OCI-LY7 (cell line): ENCODE results near the gene LTA4H. TPM values are rescaled to one million over a fixed set of nuclear protein-coding genes. Genes with fewer than 3 reads are reported as not detected.

Source experiments
- BruUV-seq: library from RNA; stranded (reverse); fragments of 400-500 nt; replicated peaks from 2 replicates; lab custom pipeline; 2021; lab: Mats Ljungman, UMichigan
- CTCF ChIA-PET: fragments of 300-600 bp; sonication (Branson Sonifier 250); formaldehyde crosslinking; loops from one replicate; lab custom pipeline; 2022; ENCODE audit warnings: antibody characterized with exemption; ENCODE audit not compliant: unreplicated experiment; lab: Charles Lee
- POLR2A ChIA-PET: fragments of 300-600 bp; sonication (Branson Sonifier 250); formaldehyde crosslinking; loops from one replicate; lab custom pipeline; 2022; ENCODE audit warnings: antibody characterized with exemption; lab: Charles Lee
- DNase-seq: peaks from one replicate; pipeline ENCODE4 v3.0.0-alpha.2; 2015; ENCODE audit warnings: low spot score
- H2AFZ ChIP-seq: fragments of 200-600 bp; sonication (generic), shearing (Covaris generic); 2 replicates; pipeline ENCODE4 v1.6.1; 2014; ENCODE audit warnings: mild to moderate bottlenecking, antibody characterized with exemption, low read length, moderate library complexity
- H3K27ac ChIP-seq: fragments of 200-600 bp; sonication (generic); 2 replicates; pipeline ENCODE4 v1.5.1; 2014; ENCODE audit warnings: mixed run types, low read depth, mild to moderate bottlenecking, moderate library complexity, low read length, inconsistent platforms; ENCODE audit not compliant: poor library complexity, severe bottlenecking
- H3K36me3 ChIP-seq: fragments of 200-600 bp; sonication (generic); 2 replicates; pipeline ENCODE4 v1.6.1; 2014; ENCODE audit warnings: mild to moderate bottlenecking, antibody characterized with exemption, low read length, moderate library complexity, mixed read lengths; ENCODE audit not compliant: insufficient read depth
- H3K4me1 ChIP-seq: fragments of 200-600 bp; sonication (generic); 2 replicates; pipeline ENCODE4 v1.5.1; 2014; ENCODE audit warnings: mild to moderate bottlenecking, low read length; ENCODE audit not compliant: insufficient read depth, poor library complexity, severe bottlenecking
- H3K4me2 ChIP-seq: fragments of 200-600 bp; sonication (generic); 2 replicates; pipeline ENCODE4 v1.6.1; 2014; ENCODE audit warnings: mild to moderate bottlenecking, low read length
- H3K4me3 ChIP-seq: fragments of 200-600 bp; sonication (generic); 2 replicates; pipeline ENCODE4 v1.5.1; 2014; ENCODE audit warnings: mild to moderate bottlenecking, low read depth, low read length; ENCODE audit not compliant: poor library complexity, severe bottlenecking
- H3K79me2 ChIP-seq: fragments of 200-600 bp; sonication (generic); 2 replicates; pipeline ENCODE4 v1.6.1; 2016; ENCODE audit warnings: low read depth, mild to moderate bottlenecking, low read length, moderate library complexity, mixed read lengths; ENCODE audit not compliant: insufficient read depth
- H3K9me2 ChIP-seq: fragments of 200-600 bp; sonication (generic); 2 replicates; pipeline ENCODE4 v1.6.1; 2016; ENCODE audit warnings: mild to moderate bottlenecking, low read length, mixed read lengths; ENCODE audit not compliant: insufficient read depth
- H3K9me3 ChIP-seq: fragments of 200-600 bp; sonication (generic); 2 replicates; pipeline ENCODE4 v1.6.1; 2014; ENCODE audit warnings: mild to moderate bottlenecking, mixed run types, low read length, mixed read lengths
- H4K20me1 ChIP-seq: fragments of 200-600 bp; sonication (generic); 2 replicates; pipeline ENCODE4 v1.6.1; 2014; ENCODE audit warnings: mild to moderate bottlenecking, antibody characterized with exemption, low read length, moderate library complexity, mixed read lengths; ENCODE audit not compliant: insufficient read depth
- EZH2phosphoT487 ChIP-seq: fragments of 200-600 bp; sonication (generic); IDR thresholded peaks from 2 replicates; pipeline ENCODE4 v1.6.1; 2018; ENCODE audit warnings: low read depth, borderline replicate concordance, mild to moderate bottlenecking, mixed run types, antibody characterized with exemption, low read length, moderate library complexity, mixed read lengths
- intact Hi-C: fragments of 100-400 bp; cut with micrococcal nuclease; formaldehyde crosslinking; loops from one replicate; pipeline ENCODE4 v1.10.0; 2022; ENCODE audit not compliant: unreplicated experiment
- total RNA-seq, 2 experiments: library from RNA; depleted of rRNA in 1 of 2; stranded (reverse); fragments of >200 nt in 1 of 2; shearing (Covaris generic) in 1 of 2; gene quantifications; 2 replicates each; pipeline ENCODE4 v1.2.3, GENCODE V29; 2014 to 2022
- TF ChIP-seq, protein P1 (sequence below): fragments of 200-600 bp; sonication (generic); conservative IDR thresholded peaks from 2 replicates; pipeline ENCODE4 v1.5.1; 2014; ENCODE audit warnings: mild to moderate bottlenecking, antibody characterized with exemption, low read length, moderate library complexity, mixed read lengths

Gene LTA4H
- total RNA-seq, 2 experiments from 2014 or later: 86.7 to 122 TPM

DNA sequence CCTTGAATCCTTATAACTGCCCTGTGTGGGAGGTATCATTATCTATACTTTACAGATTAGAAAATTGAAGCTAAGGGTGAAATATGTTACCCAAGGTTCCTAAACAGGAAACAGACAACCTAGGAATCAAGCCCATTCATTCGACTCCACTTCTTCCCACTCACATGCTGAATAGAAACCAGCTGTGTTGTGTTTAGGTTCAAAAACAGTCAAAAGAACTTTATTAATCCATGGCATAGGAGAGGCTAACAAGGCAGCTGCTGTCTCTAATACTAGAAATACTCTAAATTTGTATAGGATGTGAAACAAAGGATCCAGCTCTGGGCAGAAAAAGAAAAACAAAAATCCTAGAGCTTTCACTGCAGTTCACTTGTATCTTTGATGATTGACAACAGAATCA, 82.4 kb downstream of the LTA4H start:
- H3K9me3 ChIP-seq: no peaks in the 10 kb centered on the region
- no peaks in the 10 kb centered on the region for H3K9me2 ChIP-seq
- no peaks in the 10 kb centered on the region for H3K79me2 ChIP-seq
- no TSS peak for BruUV-seq
- H3K4me1 ChIP-seq: no peaks in the 10 kb centered on the region
- no peak overlapping the region for H3K27ac ChIP-seq
- H3K4me3 ChIP-seq: no peak overlapping the region
- intact Hi-C loops: no loop called here
- H3K36me3 ChIP-seq: no peaks in the 10 kb centered on the region
- TF ChIP-seq, protein P1, sequence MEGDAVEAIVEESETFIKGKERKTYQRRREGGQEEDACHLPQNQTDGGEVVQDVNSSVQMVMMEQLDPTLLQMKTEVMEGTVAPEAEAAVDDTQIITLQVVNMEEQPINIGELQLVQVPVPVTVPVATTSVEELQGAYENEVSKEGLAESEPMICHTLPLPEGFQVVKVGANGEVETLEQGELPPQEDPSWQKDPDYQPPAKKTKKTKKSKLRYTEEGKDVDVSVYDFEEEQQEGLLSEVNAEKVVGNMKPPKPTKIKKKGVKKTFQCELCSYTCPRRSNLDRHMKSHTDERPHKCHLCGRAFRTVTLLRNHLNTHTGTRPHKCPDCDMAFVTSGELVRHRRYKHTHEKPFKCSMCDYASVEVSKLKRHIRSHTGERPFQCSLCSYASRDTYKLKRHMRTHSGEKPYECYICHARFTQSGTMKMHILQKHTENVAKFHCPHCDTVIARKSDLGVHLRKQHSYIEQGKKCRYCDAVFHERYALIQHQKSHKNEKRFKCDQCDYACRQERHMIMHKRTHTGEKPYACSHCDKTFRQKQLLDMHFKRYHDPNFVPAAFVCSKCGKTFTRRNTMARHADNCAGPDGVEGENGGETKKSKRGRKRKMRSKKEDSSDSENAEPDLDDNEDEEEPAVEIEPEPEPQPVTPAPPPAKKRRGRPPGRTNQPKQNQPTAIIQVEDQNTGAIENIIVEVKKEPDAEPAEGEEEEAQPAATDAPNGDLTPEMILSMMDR: no peak
- no peak for TF ChIP-seq EZH2phosphoT487
- H4K20me1 ChIP-seq: no peaks in the 10 kb centered on the region
- ChIA-PET CTCF (interaction anchor here (0.9 kb wide), 1 partner anchor 8 kb away, joined by 5 read pairs; no protein-coding TSS in a partner anchor), POLR2A (interaction anchor here (0.6 to 2.8 kb wide), 4 partner anchors 8 to 68 kb away, joined by 3 to 25 read pairs (median 4); partner anchors contain the start of genes AMDHD1 and CCDC38)
- no peak overlapping the region for H3K4me2 ChIP-seq
- H2AFZ ChIP-seq: no peak overlapping the region
- no peak for DNase-seq

DNA sequence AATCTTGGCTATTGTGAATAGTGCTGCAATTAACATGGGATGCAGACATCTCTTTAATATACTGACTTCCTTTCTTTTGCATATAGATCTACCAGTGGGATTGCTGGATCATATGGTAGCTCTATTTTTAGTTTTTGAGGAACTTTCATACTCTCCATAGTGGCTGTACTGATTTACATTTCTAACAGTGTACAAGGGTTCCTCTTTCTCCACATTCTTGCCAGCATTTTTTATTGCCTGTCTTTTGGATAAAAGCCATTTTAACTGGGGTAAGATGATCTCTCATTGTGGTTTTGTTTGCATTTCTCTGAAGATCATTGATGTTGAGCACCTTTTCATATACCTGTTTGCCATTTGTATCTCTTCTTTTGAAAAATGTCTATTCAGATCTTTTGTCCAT, 83.9 kb downstream of the LTA4H start:
- Histone ChIP-seq H4K20me1 (no peaks in the 10 kb centered on the region), H3K4me1 (no peaks in the 10 kb centered on the region), H3K9me3 (no peaks in the 10 kb centered on the region), H3K79me2 (no peaks in the 10 kb centered on the region), H3K27ac (no peak overlapping the region), H3K4me3 (no peak overlapping the region), H2AFZ (no peak overlapping the region), H3K9me2 (no peaks in the 10 kb centered on the region), H3K36me3 (no peaks in the 10 kb centered on the region), H3K4me2 (no peak overlapping the region)
- intact Hi-C loops: no loop called here
- ChIA-PET CTCF (no interaction called here), POLR2A (interaction anchor here (2.8 kb wide), 1 partner anchor 9 kb away, joined by 25 read pairs; the partner anchor contains the start of genes AMDHD1 and CCDC38)
- DNase-seq: no peak
- TF ChIP-seq, protein P1: no peak
- TF ChIP-seq EZH2phosphoT487: no peak
- BruUV-seq: no TSS peak

Other genes starting within 250 kb of the LTA4H start
- gene NTN4, start 244.8 kb downstream of the LTA4H start, total RNA-seq (2014; rRNA removed; shearing (Covaris generic)): not detected in 2 replicates
- gene NTN4, start 244.8 kb downstream of the LTA4H start, total RNA-seq (2022): not detected in 2 replicates
- 34.9 and 38.4 TPM in 2 replicates for gene SNRPF, start 176.6 kb downstream of the LTA4H start, total RNA-seq (2014; rRNA removed; shearing (Covaris generic))
- 43.5 and 53.2 TPM in 2 replicates for gene SNRPF, start 176.6 kb downstream of the LTA4H start, total RNA-seq (2022)
- gene CCDC38, start 93.0 kb downstream of the LTA4H start, total RNA-seq (2014; rRNA removed; shearing (Covaris generic)): 0.16 and 0.18 TPM in 2 replicates
- 0.99 and 1.5 TPM in 2 replicates for gene CCDC38, start 93.0 kb downstream of the LTA4H start, total RNA-seq (2022)
- gene AMDHD1, start 92.3 kb downstream of the LTA4H start, total RNA-seq (2014; rRNA removed; shearing (Covaris generic)): 0.50 and 0.67 TPM in 2 replicates
- 2.6 and 2.8 TPM in 2 replicates for gene AMDHD1, start 92.3 kb downstream of the LTA4H start, total RNA-seq (2022)
- gene HAL, start 39.2 kb downstream of the LTA4H start, total RNA-seq (2014; rRNA removed; shearing (Covaris generic)): 0.25 and 0.57 TPM in 2 replicates
- 1.4 and 2.1 TPM in 2 replicates for gene HAL, start 39.2 kb downstream of the LTA4H start, total RNA-seq (2022)
- 1.9 and 2.2 TPM in 2 replicates for gene ELK3, start 158.8 kb upstream of the LTA4H start, total RNA-seq (2014; rRNA removed; shearing (Covaris generic))
- 2.5 and 4.2 TPM in 2 replicates for gene ELK3, start 158.8 kb upstream of the LTA4H start, total RNA-seq (2022)